ENCODE results near the gene MOXD1.

Gene MOXD1

GRCh38 chr6:132430110-132430509 is 28.8 kb upstream of the MOXD1 start (continued):
- TF ChIP-seq, protein P1, sequence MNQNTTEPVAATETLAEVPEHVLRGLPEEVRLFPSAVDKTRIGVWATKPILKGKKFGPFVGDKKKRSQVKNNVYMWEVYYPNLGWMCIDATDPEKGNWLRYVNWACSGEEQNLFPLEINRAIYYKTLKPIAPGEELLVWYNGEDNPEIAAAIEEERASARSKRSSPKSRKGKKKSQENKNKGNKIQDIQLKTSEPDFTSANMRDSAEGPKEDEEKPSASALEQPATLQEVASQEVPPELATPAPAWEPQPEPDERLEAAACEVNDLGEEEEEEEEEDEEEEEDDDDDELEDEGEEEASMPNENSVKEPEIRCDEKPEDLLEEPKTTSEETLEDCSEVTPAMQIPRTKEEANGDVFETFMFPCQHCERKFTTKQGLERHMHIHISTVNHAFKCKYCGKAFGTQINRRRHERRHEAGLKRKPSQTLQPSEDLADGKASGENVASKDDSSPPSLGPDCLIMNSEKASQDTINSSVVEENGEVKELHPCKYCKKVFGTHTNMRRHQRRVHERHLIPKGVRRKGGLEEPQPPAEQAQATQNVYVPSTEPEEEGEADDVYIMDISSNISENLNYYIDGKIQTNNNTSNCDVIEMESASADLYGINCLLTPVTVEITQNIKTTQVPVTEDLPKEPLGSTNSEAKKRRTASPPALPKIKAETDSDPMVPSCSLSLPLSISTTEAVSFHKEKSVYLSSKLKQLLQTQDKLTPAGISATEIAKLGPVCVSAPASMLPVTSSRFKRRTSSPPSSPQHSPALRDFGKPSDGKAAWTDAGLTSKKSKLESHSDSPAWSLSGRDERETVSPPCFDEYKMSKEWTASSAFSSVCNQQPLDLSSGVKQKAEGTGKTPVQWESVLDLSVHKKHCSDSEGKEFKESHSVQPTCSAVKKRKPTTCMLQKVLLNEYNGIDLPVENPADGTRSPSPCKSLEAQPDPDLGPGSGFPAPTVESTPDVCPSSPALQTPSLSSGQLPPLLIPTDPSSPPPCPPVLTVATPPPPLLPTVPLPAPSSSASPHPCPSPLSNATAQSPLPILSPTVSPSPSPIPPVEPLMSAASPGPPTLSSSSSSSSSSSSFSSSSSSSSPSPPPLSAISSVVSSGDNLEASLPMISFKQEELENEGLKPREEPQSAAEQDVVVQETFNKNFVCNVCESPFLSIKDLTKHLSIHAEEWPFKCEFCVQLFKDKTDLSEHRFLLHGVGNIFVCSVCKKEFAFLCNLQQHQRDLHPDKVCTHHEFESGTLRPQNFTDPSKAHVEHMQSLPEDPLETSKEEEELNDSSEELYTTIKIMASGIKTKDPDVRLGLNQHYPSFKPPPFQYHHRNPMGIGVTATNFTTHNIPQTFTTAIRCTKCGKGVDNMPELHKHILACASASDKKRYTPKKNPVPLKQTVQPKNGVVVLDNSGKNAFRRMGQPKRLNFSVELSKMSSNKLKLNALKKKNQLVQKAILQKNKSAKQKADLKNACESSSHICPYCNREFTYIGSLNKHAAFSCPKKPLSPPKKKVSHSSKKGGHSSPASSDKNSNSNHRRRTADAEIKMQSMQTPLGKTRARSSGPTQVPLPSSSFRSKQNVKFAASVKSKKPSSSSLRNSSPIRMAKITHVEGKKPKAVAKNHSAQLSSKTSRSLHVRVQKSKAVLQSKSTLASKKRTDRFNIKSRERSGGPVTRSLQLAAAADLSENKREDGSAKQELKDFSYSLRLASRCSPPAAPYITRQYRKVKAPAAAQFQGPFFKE (tag by site-specific recombination; IDR thresholded peaks at IDR 0.05; ENCODE audit: borderline replicate concordance): no peak
- TF ChIP-seq ZNF132 (tag by site-specific recombination; IDR thresholded peaks at IDR 0.05; ENCODE audit: borderline replicate concordance) (no peak), ZNF529 (tag by site-specific recombination; IDR thresholded peaks at IDR 0.05; ENCODE audit: insufficient replicate concordance) (no peak), ZBTB49 (tag by site-specific recombination; IDR thresholded peaks at IDR 0.05; ENCODE audit: low read depth) (no peak)

- ChIA-PET POLR2A (no interaction called here), CTCF (interaction anchor here (1.4 kb wide), 1 partner anchor 125 kb away, joined by 3 read pairs; no protein-coding TSS in a partner anchor)
- Histone ChIP-seq H3K36me3 (ENCODE audit: control insufficient read depth in 2 of 2, insufficient read depth in 1 of 2, low read length in 2 of 2) (no peaks in the 10 kb centered on the region), H3K9me3 (ENCODE audit: control insufficient read depth, insufficient read depth, low read depth, low read length) (no peaks in the 10 kb centered on the region), H3K4me1 (ENCODE audit: control insufficient read depth, insufficient read depth, low read length) (no peaks in the 10 kb centered on the region), H3K27ac (ENCODE audit: extremely low read depth, low read depth, low read length) (no peak overlapping the region), H3K4me3 (ENCODE audit: low read depth, low read length) (no peak overlapping the region)
- TF ChIP-seq ZNF549 (tag by site-specific recombination; IDR thresholded peaks at IDR 0.05) (no peak), ZNF792 (tag by site-specific recombination; IDR thresholded peaks at IDR 0.05) (no peak), ZNF654 (tag by site-specific recombination; IDR thresholded peaks at IDR 0.05; ENCODE audit: low read depth) (no peak), GLI4 (tag by site-specific recombination; IDR thresholded peaks at IDR 0.05) (no peak), ZXDB (tag by site-specific recombination; IDR thresholded peaks at IDR 0.05) (no peak), KLF16 (tag by site-specific recombination; IDR thresholded peaks at IDR 0.05) (no peak), ZNF112 (tag by site-specific recombination; IDR thresholded peaks at IDR 0.05) (no peak), ZNF335 (tag by site-specific recombination; conservative IDR thresholded peaks at IDR 0.05) (no peak), PRDM4 (tag by site-specific recombination; IDR thresholded peaks at IDR 0.05) (no peak)
These were observed 23.9 kb upstream of the MOXD1 start for GRCh38 chr6:132425176-132425575.
